Liver (tissue), 9 donors: ENCODE data around the gene PFN3. TPM values are rescaled to one million over a fixed set of nuclear protein-coding genes. Genes with fewer than 3 reads are reported as not detected.

Experiments used
- DNase-seq: peaks from one replicate; pipeline ENCODE4 v3.0.0-alpha.2; 2017; ENCODE audit warnings: low spot score
- H3K27ac ChIP-seq, 2 donors: one replicate each; pipeline ENCODE4 v1.7.0; 2013; ENCODE audit warnings: inconsistent platforms in 2 of 2, low read length in 2 of 2, control low read depth in 1 of 2, low read depth in 1 of 2, mild to moderate bottlenecking in 1 of 2
- H3K27me3 ChIP-seq, 4 donors: one replicate each; pipeline versions ENCODE4 v1.6.1 to v1.7.0; 2013; ENCODE audit warnings: low read length in 3 of 4, inconsistent platforms in 1 of 4, mild to moderate bottlenecking in 1 of 4, moderate library complexity in 1 of 4; ENCODE audit not compliant: control insufficient read depth in 4 of 4, insufficient read depth in 4 of 4
- H3K36me3 ChIP-seq, 4 donors: one replicate each; pipeline versions ENCODE4 v1.6.1 to v1.7.0; 2013; ENCODE audit warnings: low read length in 3 of 4, mild to moderate bottlenecking in 3 of 4, low read depth in 1 of 4, moderate library complexity in 1 of 4; ENCODE audit not compliant: control insufficient read depth in 4 of 4, insufficient read depth in 3 of 4
- H3K4me1 ChIP-seq, 4 donors: one replicate each; pipeline versions ENCODE4 v1.6.1 to v1.7.0; 2013; ENCODE audit warnings: low read length in 3 of 4, mild to moderate bottlenecking in 3 of 4, moderate library complexity in 1 of 4; ENCODE audit not compliant: control insufficient read depth in 4 of 4, insufficient read depth in 4 of 4
- H3K4me3 ChIP-seq, 3 donors: one replicate each; pipeline versions ENCODE4 v1.6.1 to v1.7.0; 2013; ENCODE audit warnings: low read length in 3 of 3, control low read depth in 1 of 3, low read depth in 1 of 3, mild to moderate bottlenecking in 1 of 3
- H3K9ac ChIP-seq, 2 donors: one replicate each; pipeline ENCODE4 v1.7.0; 2013; ENCODE audit warnings: low read length in 2 of 2, mild to moderate bottlenecking in 2 of 2, moderate library complexity in 2 of 2, control low read depth in 1 of 2, low read depth in 1 of 2
- H3K9me3 ChIP-seq, 4 donors: one replicate each; pipeline versions ENCODE4 v1.6.1 to v1.7.0; 2013; ENCODE audit warnings: low read length in 3 of 4; ENCODE audit not compliant: control insufficient read depth in 4 of 4
- ATF3 ChIP-seq: IDR thresholded peaks from 2 replicates; pipeline ENCODE4 v1.6.1; 2016; ENCODE audit warnings: antibody characterized with exemption
- CTCF ChIP-seq: fragments of 150-350 bp; IDR thresholded peaks from 2 replicates; pipeline ENCODE4 v1.5.1; 2017; ENCODE audit warnings: improper control_type of control experiment, low read depth, low read length; ENCODE audit not compliant: missing input control
- FOXA1 ChIP-seq: IDR thresholded peaks from 2 replicates; pipeline ENCODE4 v1.6.1; 2016; ENCODE audit warnings: antibody characterized with exemption
- FOXA2 ChIP-seq: IDR thresholded peaks from 2 replicates; pipeline ENCODE4 v1.6.1; 2016; ENCODE audit warnings: antibody characterized with exemption
- GABPA ChIP-seq, 2 donors: IDR thresholded peaks in 1 of 2; conservative IDR thresholded peaks in 1 of 2; 2 replicates each; pipeline ENCODE4 v1.6.1; 2016; ENCODE audit warnings: antibody characterized with exemption in 2 of 2, mild to moderate bottlenecking in 1 of 2, moderate library complexity in 1 of 2
- HNF4A ChIP-seq, 2 donors: conservative IDR thresholded peaks; 2 replicates each; pipeline ENCODE4 v1.6.1; 2016; ENCODE audit warnings: antibody characterized with exemption in 2 of 2, mild to moderate bottlenecking in 2 of 2
- HNF4G ChIP-seq: IDR thresholded peaks from 2 replicates; pipeline ENCODE4 v1.6.1; 2016; ENCODE audit warnings: antibody characterized with exemption
- JUND ChIP-seq, 2 donors: IDR thresholded peaks; 2 replicates each; pipeline ENCODE4 v1.6.1; 2016; ENCODE audit warnings: antibody characterized with exemption in 2 of 2
- MAX ChIP-seq: IDR thresholded peaks from 2 replicates; pipeline ENCODE4 v1.6.1; 2016; ENCODE audit warnings: antibody characterized with exemption
- NR2F2 ChIP-seq: IDR thresholded peaks from 2 replicates; pipeline ENCODE4 v1.6.1; 2016; ENCODE audit warnings: antibody characterized with exemption
- RAD21 ChIP-seq, 2 donors: IDR thresholded peaks; 2 replicates each; pipeline ENCODE4 v1.6.1; 2016; ENCODE audit warnings: antibody characterized with exemption in 2 of 2, mild to moderate bottlenecking in 2 of 2
- REST ChIP-seq: IDR thresholded peaks from 2 replicates; pipeline ENCODE4 v1.6.1; 2016; ENCODE audit warnings: antibody characterized with exemption, mild to moderate bottlenecking
- RXRA ChIP-seq, 2 donors: IDR thresholded peaks; 2 replicates each; pipeline ENCODE4 v1.6.1; 2017 to 2018; ENCODE audit warnings: antibody characterized with exemption in 2 of 2, mild to moderate bottlenecking in 1 of 2
- SP1 ChIP-seq: IDR thresholded peaks from 2 replicates; pipeline ENCODE4 v1.6.1; 2018; ENCODE audit warnings: antibody characterized with exemption, mild to moderate bottlenecking
- TAF1 ChIP-seq: conservative IDR thresholded peaks from 2 replicates; pipeline ENCODE4 v1.6.1; 2016; ENCODE audit warnings: antibody characterized with exemption, mild to moderate bottlenecking
- YY1 ChIP-seq: IDR thresholded peaks from 2 replicates; pipeline ENCODE4 v1.6.1; 2016; ENCODE audit warnings: antibody characterized with exemption, mild to moderate bottlenecking
- ZBTB33 ChIP-seq: IDR thresholded peaks from 2 replicates; pipeline ENCODE4 v1.6.1; 2016; ENCODE audit warnings: antibody characterized with exemption
- WGBS: extraction: QIAGEN DNeasy Blood & Tissue Kit; methylation state at CpG from one replicate; pipeline ENCODE4 v1.1.7; 2013; 5-methylcytosine and 5-hydroxymethylcytosine counted together
- polyA plus RNA-seq, 2 donors: library from polyadenylated mRNA; stranded (reverse) in 1 of 2; unstranded in 1 of 2; fragments of 200-250 nt in 1 of 2; fragments of >200 nt in 1 of 2; fragmentation: Nextera tagmentation in 1 of 2; extraction: Ambion mirVana in 1 of 2; gene quantifications; one replicate each; pipeline versions ENCODE4 v1.2.1 to v1.2.3, GENCODE V29; 2013 to 2015
- total RNA-seq, 2 donors: library from RNA; depleted of rRNA; stranded (reverse); fragments of >200 nt; gene quantifications; one replicate each; pipeline ENCODE4 v1.2.3, GENCODE V29; 2014
- donor health status: healthy.
- donor health status: healthy.
- donor health status: healthy.
- donor health status: healthy.
- donor health status: healthy.

PFN3 gene
- total and polyA plus RNA-seq, 4 donors, result not detected

- peak; percentile 79 for DNase-seq
- peak overlapping the region in 1 of 2 donors; percentile 31 for H3K9ac ChIP-seq
- peaks cover 0 to 3% (median 0%) of the 10 kb centered on the region in 4 donors for H3K36me3 ChIP-seq
- H3K9me3 ChIP-seq, result no peaks in the 10 kb centered on the region
- TF ChIP-seq RAD21 (IDR thresholded peaks at IDR 0.05), result no peak
- TF ChIP-seq ZBTB33, result no peak
- TF ChIP-seq NR2F2, result no peak
- TF ChIP-seq FOXA1, result no peak
- TF ChIP-seq TAF1, result no peak
- TF ChIP-seq YY1, result no peak
- no peak for TF ChIP-seq FOXA2
- no peak for TF ChIP-seq JUND (IDR thresholded peaks at IDR 0.05)
- no peak for TF ChIP-seq ATF3
- no peak for TF ChIP-seq HNF4G
- no peak for TF ChIP-seq SP1
- TF ChIP-seq HNF4A (conservative IDR thresholded peaks at IDR 0.05), result no peak
- TF ChIP-seq RXRA (IDR thresholded peaks at IDR 0.05), result no peak
- no peak for TF ChIP-seq REST
- peaks cover 3 to 25% (median 17%) of the 10 kb centered on the region in 4 donors for H3K4me1 ChIP-seq
- H3K4me3 ChIP-seq, result no peak overlapping the region
- H3K27me3 ChIP-seq, result no peaks in the 10 kb centered on the region
- 81% methylated on average over 11 of the region's 11 CpGs for WGBS
- H3K27ac ChIP-seq, result peak overlapping the region; percentile 63 to 73
Observed at GRCh38 chr5:177427919-177428573, 27.6 kb upstream of the PFN3 start.

GRCh38 chr5:177427211-177427822, 26.9 kb upstream of the PFN3 start:
- Histone ChIP-seq H3K27me3 (no peaks in the 10 kb centered on the region), H3K4me1 (peaks cover 3 to 25% (median 17%) of the 10 kb centered on the region in 4 donors), H3K9ac (peak overlapping the region; percentile 31 to 96), H3K4me3 (peak overlapping the region; percentile 59 to 84 (median 70)), H3K36me3 (no peaks in the 10 kb centered on the region), H3K9me3 (no peaks in the 10 kb centered on the region), H3K27ac (peak overlapping the region; percentile 63 to 73)
- DNase-seq, result peak; percentile 65
- WGBS, result 33% methylated on average over 11 of the region's 11 CpGs
- TF ChIP-seq HNF4A (conservative IDR thresholded peaks at IDR 0.05), result no peak
- TF ChIP-seq RXRA (IDR thresholded peaks at IDR 0.05), result no peak
- TF ChIP-seq GABPA (IDR thresholded peaks at IDR 0.05 in 1 of 2, conservative IDR thresholded peaks at IDR 0.05 in 1 of 2), result no peak
- TF ChIP-seq RAD21 (IDR thresholded peaks at IDR 0.05), result no peak
- TF ChIP-seq HNF4G, result no peak
- no peak for TF ChIP-seq NR2F2
- TF ChIP-seq YY1, result no peak
- no peak for TF ChIP-seq REST
- TF ChIP-seq ATF3, result no peak
- TF ChIP-seq CTCF, result no peak
- TF ChIP-seq MAX, result no peak
- no peak for TF ChIP-seq FOXA1
- no peak for TF ChIP-seq TAF1
- TF ChIP-seq FOXA2, result no peak
- no peak for TF ChIP-seq JUND (IDR thresholded peaks at IDR 0.05)
- TF ChIP-seq SP1, result no peak
